K562 (cell line): ENCODE results near the gene CDPF1.

ENCODE experiments used
- BDP1 ChIP-seq: IDR thresholded peaks from 3 replicates; pipeline ENCODE4 v1.6.1; 2011; ENCODE audit not compliant: insufficient read length, insufficient read depth
- CTCF ChIP-seq, 3 experiments: IDR thresholded peaks in 2 of 3; conservative IDR thresholded peaks in 1 of 3; 2 replicates each; pipeline ENCODE4 v1.5.1; 2011 to 2012; ENCODE audit warnings: low read length in 3 of 3, mild to moderate bottlenecking in 3 of 3, control low read depth in 2 of 3, improper control_type of control experiment in 1 of 3, inconsistent platforms in 1 of 3, low read depth in 1 of 3, mixed read lengths in 1 of 3, moderate library complexity in 1 of 3; ENCODE audit not compliant: insufficient read depth in 2 of 3
- DPF2 ChIP-seq: fragments of 450-650 bp; IDR thresholded peaks from 2 replicates; pipeline ENCODE4 v1.6.1; 2016
- FOXP1 ChIP-seq: sonication (generic); formaldehyde crosslinking; IDR thresholded peaks from 2 replicates; pipeline ENCODE4 v1.8.0; 2022; ENCODE audit warnings: mild to moderate bottlenecking, missing genetic modification reagents
- ZFP1 ChIP-seq: fragments of 450-650 bp; formaldehyde crosslinking; IDR thresholded peaks from 2 replicates; pipeline ENCODE4 v1.4.0; 2020; ENCODE audit warnings: mild to moderate bottlenecking, mixed read lengths

GRCh38 chr22:46280063-46280817, 30.1 kb upstream of the CDPF1 start:
- TF ChIP-seq DPF2: no peak
- TF ChIP-seq CTCF (IDR thresholded peaks at IDR 0.05 in 2 of 3, conservative IDR thresholded peaks at IDR 0.05 in 1 of 3; ENCODE audit: insufficient read depth in 2 of 3, low read depth in 1 of 3, low read length in 3 of 3): no peak
- no peak for TF ChIP-seq ZFP1 (CRISPR knock-in tag)
- TF ChIP-seq FOXP1 (CRISPR knock-in tag): no peak
- no peak for TF ChIP-seq BDP1
